ENCODE measurements around the gene MCC.
"Not testable (repeated sequence)": the region's sequence is repeated elsewhere in the genome, so short reads cannot be mapped to it uniquely, and the experiment has no call there.

Gene MCC

DNA sequence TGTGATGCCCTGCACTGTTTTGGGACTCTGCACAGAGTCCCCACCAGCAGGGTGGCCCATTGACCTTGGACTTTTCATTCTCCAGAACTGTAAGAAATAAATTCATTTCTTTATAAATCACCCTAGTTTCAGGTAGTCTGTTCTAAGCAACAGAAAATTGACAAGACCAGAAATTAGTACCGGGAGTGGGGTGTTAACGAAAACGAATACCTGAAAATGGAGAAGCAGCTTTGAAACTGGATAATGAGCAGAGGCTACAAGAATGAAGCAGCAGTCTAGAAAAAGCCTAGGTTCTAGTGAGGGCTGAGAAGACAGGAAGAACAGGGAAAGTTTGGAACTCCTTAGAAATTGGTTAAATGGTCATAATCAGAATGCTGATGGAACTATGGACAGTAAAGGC is 2.1 kb upstream of the MCC start:
- H3K27me3 ChIP-seq (ENCODE audit: low read depth, low read length), result peaks cover 20% of the 10 kb centered on the region
- peaks cover 4 to 12% of the 10 kb centered on the region in 2 donors for H3K4me1 ChIP-seq (ENCODE audit: control insufficient read depth in 1 of 2, insufficient read depth in 2 of 2, low read length in 2 of 2)
- no peaks in the 10 kb centered on the region for H3K36me3 ChIP-seq (ENCODE audit: control insufficient read depth in 1 of 2, insufficient read depth in 2 of 2, low read length in 2 of 2)
- H3K27ac ChIP-seq (ENCODE audit: low read length), result no peak overlapping the region
- H3K4me3 ChIP-seq (ENCODE audit: low read depth in 1 of 2, low read length in 2 of 2), result no peak overlapping the region
- H3K9me3 ChIP-seq (ENCODE audit: control insufficient read depth in 1 of 2, low read length in 2 of 2), result peaks cover 9 to 13% of the 10 kb centered on the region in 2 donors

DNA sequence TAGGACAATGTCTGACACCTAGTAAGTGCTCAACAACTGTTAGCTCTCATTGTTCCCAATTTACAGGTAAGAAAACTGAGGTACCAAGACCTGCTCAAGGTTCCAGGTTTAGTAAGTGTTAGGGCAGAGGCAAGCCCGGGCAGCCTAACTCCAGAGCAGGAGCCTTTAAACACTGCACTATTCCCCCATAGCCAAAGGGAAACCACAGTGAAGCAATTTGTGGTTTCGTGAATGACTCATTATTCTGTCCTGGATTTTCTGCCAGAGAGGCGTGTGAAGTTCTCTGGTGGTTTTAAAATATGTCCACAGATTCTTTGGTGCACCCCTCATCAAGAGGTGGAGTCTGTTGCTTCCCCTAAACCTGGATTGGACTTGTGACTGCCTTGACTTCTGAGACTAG is 1.0 kb upstream of the MCC start:
- peaks cover 20% of the 10 kb centered on the region for H3K27me3 ChIP-seq (ENCODE audit: low read depth, low read length)
- peaks cover 4 to 12% of the 10 kb centered on the region in 2 donors for H3K4me1 ChIP-seq (ENCODE audit: control insufficient read depth in 1 of 2, insufficient read depth in 2 of 2, low read length in 2 of 2)
- no peaks in the 10 kb centered on the region for H3K36me3 ChIP-seq (ENCODE audit: control insufficient read depth in 1 of 2, insufficient read depth in 2 of 2, low read length in 2 of 2)
- peak overlapping the region; percentile 67 to 85 for H3K4me3 ChIP-seq (ENCODE audit: low read depth in 1 of 2, low read length in 2 of 2)
- peaks cover 9 to 13% of the 10 kb centered on the region in 2 donors for H3K9me3 ChIP-seq (ENCODE audit: control insufficient read depth in 1 of 2, low read length in 2 of 2)
- H3K27ac ChIP-seq (ENCODE audit: low read length), result no peak overlapping the region

DNA sequence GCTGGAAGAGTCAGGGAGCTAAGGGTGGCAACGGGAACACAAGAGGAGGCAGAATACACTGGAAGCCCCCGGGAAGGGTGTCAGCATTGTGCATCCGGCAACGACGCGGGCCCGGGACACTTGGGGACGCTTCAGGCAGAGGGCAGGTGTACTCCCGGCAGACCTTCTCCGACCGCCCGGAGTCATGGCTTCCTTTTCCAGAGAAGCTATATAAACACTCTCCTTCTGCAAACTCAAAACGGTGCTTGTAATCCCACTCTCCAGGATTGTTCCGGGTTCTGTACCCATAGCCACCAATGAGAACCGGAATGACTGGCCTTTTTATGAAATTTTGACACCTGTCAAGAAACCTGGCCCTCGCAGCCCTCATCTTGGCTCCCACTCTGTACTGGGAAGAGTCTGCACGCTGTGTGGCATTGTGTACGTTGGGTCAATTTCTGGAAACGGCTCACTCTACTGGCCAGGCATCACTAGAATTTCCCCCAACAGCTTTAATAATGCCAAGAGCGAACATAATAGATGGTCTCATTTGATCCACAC is 462 bp upstream of the MCC start:
- Histone ChIP-seq H3K4me3 (ENCODE audit: low read depth in 1 of 2, low read length in 2 of 2) (peak overlapping the region; percentile 67 to 85), H3K9me3 (ENCODE audit: control insufficient read depth in 1 of 2, low read length in 2 of 2) (peaks cover 9 to 13% of the 10 kb centered on the region in 2 donors), H3K27ac (ENCODE audit: low read length) (no peak overlapping the region), H3K36me3 (ENCODE audit: control insufficient read depth in 1 of 2, insufficient read depth in 2 of 2, low read length in 2 of 2) (no peaks in the 10 kb centered on the region), H3K27me3 (ENCODE audit: low read depth, low read length) (peaks cover 20% of the 10 kb centered on the region), H3K4me1 (ENCODE audit: control insufficient read depth in 1 of 2, insufficient read depth in 2 of 2, low read length in 2 of 2) (peaks cover 4 to 12% of the 10 kb centered on the region in 2 donors)

DNA sequence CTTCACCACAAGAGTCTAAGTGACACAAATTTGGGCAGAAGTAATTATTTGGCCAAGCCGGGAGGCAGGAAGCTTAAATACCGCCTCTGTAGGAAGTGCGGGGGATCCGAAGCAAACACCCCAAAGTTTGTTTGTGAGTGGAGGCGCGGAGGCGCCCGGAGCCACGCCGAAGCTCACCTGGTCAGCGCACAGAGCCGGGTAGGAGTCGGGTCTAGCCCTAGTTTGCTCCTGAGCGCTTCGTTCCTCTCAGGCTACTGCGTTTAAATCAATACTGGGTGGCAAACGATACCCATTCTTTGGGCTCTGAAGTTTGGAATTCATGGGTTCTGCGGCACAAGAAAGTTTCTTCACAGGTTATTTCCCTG is 855 bp downstream of the MCC start:
- H3K9me3 ChIP-seq (ENCODE audit: control insufficient read depth in 1 of 2, low read length in 2 of 2), result peaks cover 9 to 13% of the 10 kb centered on the region in 2 donors
- H3K36me3 ChIP-seq (ENCODE audit: control insufficient read depth in 1 of 2, insufficient read depth in 2 of 2, low read length in 2 of 2), result no peaks in the 10 kb centered on the region
- H3K4me1 ChIP-seq (ENCODE audit: control insufficient read depth in 1 of 2, insufficient read depth in 2 of 2, low read length in 2 of 2), result peaks cover 4 to 12% of the 10 kb centered on the region in 2 donors
- H3K4me3 ChIP-seq (ENCODE audit: low read depth in 1 of 2, low read length in 2 of 2), result peak overlapping the region; percentile 67 to 85
- H3K27me3 ChIP-seq (ENCODE audit: low read depth, low read length), result peaks cover 20% of the 10 kb centered on the region
- H3K27ac ChIP-seq (ENCODE audit: low read length), result no peak overlapping the region

DNA sequence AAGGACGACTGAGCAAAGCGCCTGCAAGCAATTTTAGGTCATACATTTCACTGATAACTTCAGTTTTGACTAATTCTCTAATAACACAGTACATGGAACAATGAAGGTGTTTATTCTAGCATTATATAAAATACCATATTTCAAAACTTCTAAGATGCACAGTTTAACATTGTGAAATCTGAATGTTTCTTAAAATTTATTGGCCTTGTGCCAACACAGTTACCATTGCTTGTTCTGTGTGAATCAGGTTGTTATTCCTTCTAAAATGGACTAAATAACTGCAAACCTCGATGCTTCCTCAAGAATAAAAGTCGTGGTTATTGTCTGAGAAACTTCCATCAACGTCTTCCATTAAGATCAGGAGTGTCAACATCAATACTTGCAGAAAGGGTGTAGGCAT is 8.0 kb downstream of the MCC start:
- no peaks in the 10 kb centered on the region for H3K9me3 ChIP-seq (ENCODE audit: control insufficient read depth in 1 of 2, low read length in 2 of 2)
- H3K36me3 ChIP-seq (ENCODE audit: control insufficient read depth in 1 of 2, insufficient read depth in 2 of 2, low read length in 2 of 2), result no peaks in the 10 kb centered on the region
- H3K4me3 ChIP-seq (ENCODE audit: low read depth in 1 of 2, low read length in 2 of 2), result no peak overlapping the region
- no peaks in the 10 kb centered on the region for H3K4me1 ChIP-seq (ENCODE audit: control insufficient read depth in 1 of 2, insufficient read depth in 2 of 2, low read length in 2 of 2)
- H3K27me3 ChIP-seq (ENCODE audit: low read depth, low read length), result no peaks in the 10 kb centered on the region
- no peak overlapping the region for H3K27ac ChIP-seq (ENCODE audit: low read length)

DNA sequence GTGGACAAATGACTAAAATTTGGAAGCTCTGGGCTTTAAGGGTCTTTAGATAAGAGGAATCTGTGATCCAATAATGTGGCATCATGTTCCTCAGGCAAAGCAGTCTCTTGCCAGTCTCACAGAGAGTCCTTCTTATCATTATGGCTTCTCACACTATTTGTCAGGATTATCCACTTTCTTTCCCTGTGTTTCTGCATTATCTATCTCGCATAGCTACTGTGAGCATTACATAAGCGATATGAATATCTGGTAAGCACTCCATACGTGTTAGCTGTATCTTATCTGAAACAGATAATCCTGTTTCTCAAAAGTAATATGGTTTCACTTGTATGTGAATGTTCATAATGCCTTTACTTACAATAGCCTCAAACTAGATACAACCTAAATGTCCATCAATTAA is 9.6 kb downstream of the MCC start:
- Histone ChIP-seq H3K36me3 (ENCODE audit: control insufficient read depth in 1 of 2, insufficient read depth in 2 of 2, low read length in 2 of 2) (no peaks in the 10 kb centered on the region), H3K4me3 (ENCODE audit: low read depth in 1 of 2, low read length in 2 of 2) (no peak overlapping the region), H3K9me3 (ENCODE audit: control insufficient read depth in 1 of 2, low read length in 2 of 2) (no peaks in the 10 kb centered on the region), H3K27me3 (ENCODE audit: low read depth, low read length) (no peaks in the 10 kb centered on the region), H3K27ac (ENCODE audit: low read length) (no peak overlapping the region), H3K4me1 (ENCODE audit: control insufficient read depth in 1 of 2, insufficient read depth in 2 of 2, low read length in 2 of 2) (no peaks in the 10 kb centered on the region)

DNA sequence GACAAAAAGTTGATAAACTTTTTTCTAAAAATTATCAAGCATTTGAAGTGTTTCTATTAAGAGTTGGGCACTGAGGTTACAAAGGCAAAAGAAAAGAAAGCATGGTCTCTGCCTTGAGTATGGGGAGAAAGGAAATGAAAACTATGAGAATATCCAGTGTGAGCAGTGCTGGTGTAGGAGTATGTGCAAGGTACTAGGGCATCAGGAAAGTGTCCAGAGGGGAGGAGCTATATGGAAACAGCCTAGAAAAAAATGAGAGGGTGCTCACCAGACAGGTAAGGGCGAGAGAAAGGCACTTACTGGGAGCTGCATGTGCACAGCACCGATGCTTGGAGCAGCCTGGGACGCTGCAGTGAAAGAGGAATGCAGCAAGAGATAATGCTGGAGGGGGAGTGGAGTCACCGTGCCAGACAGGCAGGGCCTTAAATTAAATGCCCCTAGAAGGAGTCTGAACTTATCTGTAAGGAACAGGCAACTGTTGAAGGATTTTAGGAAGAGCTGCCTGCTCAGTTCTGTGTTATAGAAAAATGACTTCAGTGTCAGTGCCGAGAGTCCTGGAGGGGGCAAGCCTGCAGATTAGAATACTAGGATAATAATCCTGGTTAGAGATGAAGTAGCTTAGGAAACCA is 14.0 kb downstream of the MCC start:
- no peaks in the 10 kb centered on the region for H3K9me3 ChIP-seq (ENCODE audit: control insufficient read depth in 1 of 2, low read length in 2 of 2)
- H3K36me3 ChIP-seq (ENCODE audit: control insufficient read depth in 1 of 2, insufficient read depth in 2 of 2, low read length in 2 of 2), result no peaks in the 10 kb centered on the region
- no peaks in the 10 kb centered on the region for H3K27me3 ChIP-seq (ENCODE audit: low read depth, low read length)
- H3K4me3 ChIP-seq (ENCODE audit: low read depth in 1 of 2, low read length in 2 of 2), result no peak overlapping the region
- no peaks in the 10 kb centered on the region for H3K4me1 ChIP-seq (ENCODE audit: control insufficient read depth in 1 of 2, insufficient read depth in 2 of 2, low read length in 2 of 2)
- no peak overlapping the region for H3K27ac ChIP-seq (ENCODE audit: low read length)

DNA sequence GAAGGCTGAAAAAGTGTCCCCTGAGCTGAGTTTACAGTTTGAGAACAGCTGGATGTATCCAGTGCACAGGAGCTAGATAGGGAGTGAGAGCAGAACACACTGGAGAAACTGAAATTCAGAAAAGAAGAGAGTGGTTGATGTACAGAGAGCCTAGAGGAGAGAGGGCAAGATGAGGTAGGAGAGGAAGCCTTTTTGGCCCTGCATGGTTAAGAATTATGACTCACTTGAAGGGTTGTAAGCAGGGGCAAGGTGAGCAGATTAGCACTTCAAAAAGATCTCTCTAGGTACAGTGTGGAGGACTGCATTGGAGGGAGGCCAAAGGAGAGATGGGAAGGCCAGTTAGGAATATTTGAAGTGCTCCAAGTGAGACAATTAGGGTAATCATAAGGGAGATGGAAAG is 25.2 kb downstream of the MCC start:
- H3K27ac ChIP-seq (ENCODE audit: low read length), result no peak overlapping the region
- no peaks in the 10 kb centered on the region for H3K36me3 ChIP-seq (ENCODE audit: control insufficient read depth in 1 of 2, insufficient read depth in 2 of 2, low read length in 2 of 2)
- H3K27me3 ChIP-seq (ENCODE audit: low read depth, low read length), result no peaks in the 10 kb centered on the region
- H3K4me3 ChIP-seq (ENCODE audit: low read depth in 1 of 2, low read length in 2 of 2), result no peak overlapping the region
- no peaks in the 10 kb centered on the region for H3K9me3 ChIP-seq (ENCODE audit: control insufficient read depth in 1 of 2, low read length in 2 of 2)
- no peaks in the 10 kb centered on the region for H3K4me1 ChIP-seq (ENCODE audit: control insufficient read depth in 1 of 2, insufficient read depth in 2 of 2, low read length in 2 of 2)

DNA sequence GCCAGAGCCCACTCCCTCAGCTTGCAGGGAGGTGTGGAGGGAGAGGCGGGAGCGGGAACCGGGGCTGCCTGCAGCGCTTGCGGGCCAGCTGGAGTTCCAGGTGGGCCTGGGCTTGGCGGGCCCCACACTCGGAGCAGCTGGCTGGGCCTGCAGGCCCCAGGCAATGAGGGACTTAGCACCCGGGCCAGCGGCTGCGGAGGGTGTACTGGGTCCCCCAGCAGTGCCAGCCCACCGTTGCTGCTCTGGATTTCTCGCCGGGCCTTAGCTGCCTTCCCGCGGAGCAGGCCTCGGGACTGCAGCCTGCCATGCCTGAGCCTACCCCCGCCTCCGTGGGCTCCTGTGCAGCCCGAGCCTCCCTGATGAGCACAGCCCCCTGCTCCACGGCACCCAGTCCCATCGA is 31.1 kb downstream of the MCC start:
- H3K9me3 ChIP-seq (ENCODE audit: control insufficient read depth in 1 of 2, low read length in 2 of 2); H3K27ac ChIP-seq (ENCODE audit: low read length); H3K27me3 ChIP-seq (ENCODE audit: low read depth, low read length); H3K4me1 ChIP-seq (ENCODE audit: control insufficient read depth in 1 of 2, insufficient read depth in 2 of 2, low read length in 2 of 2); H3K36me3 ChIP-seq (ENCODE audit: control insufficient read depth in 1 of 2, insufficient read depth in 2 of 2, low read length in 2 of 2); H3K4me3 ChIP-seq (ENCODE audit: low read depth in 1 of 2, low read length in 2 of 2): not testable (repeated sequence)

DNA sequence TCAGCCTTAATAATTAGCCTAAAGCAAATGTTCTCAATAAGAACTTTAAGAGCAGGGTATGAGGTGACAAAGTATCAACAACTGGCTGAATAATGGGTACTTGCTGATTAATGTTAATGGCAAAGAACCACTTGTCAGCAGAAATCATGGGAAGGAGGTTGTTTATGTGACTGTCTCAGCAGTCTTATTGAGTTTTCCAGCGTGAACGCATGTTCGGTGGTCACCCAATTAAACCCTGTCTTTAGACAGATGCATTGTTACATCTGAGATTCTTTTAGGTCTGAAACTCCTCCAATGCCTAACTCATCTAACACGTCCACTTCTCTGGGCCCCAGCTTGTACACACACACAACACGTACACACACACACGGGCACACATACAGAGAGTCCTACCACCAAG is 35.3 kb downstream of the MCC start:
- Histone ChIP-seq H3K4me3 (ENCODE audit: low read depth in 1 of 2, low read length in 2 of 2) (no peak overlapping the region), H3K27ac (ENCODE audit: low read length) (no peak overlapping the region), H3K9me3 (ENCODE audit: control insufficient read depth in 1 of 2, low read length in 2 of 2) (no peaks in the 10 kb centered on the region), H3K36me3 (ENCODE audit: control insufficient read depth in 1 of 2, insufficient read depth in 2 of 2, low read length in 2 of 2) (no peaks in the 10 kb centered on the region), H3K27me3 (ENCODE audit: low read depth, low read length) (no peaks in the 10 kb centered on the region), H3K4me1 (ENCODE audit: control insufficient read depth in 1 of 2, insufficient read depth in 2 of 2, low read length in 2 of 2) (no peaks in the 10 kb centered on the region)

DNA sequence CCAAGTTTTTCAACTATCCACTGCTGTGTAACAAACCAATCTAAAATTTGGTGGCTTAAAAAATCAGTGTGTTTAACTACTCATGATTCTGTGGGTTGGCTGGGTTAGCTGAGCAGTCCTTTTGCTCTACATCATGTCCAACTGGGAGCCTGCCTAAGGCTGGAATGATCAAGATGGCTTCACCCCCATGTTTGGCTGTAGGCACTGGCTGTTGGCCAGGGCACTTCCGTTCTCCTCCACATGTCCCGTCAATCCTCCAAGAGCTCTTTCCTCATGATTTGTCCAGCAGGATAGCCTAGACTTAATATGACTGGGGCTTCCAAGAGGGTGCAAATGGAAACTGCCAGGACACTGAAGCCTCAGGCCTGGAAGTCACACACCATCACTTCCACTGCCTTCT is 36.5 kb downstream of the MCC start:
- Histone ChIP-seq H3K9me3 (ENCODE audit: control insufficient read depth in 1 of 2, low read length in 2 of 2) (no peaks in the 10 kb centered on the region), H3K27ac (ENCODE audit: low read length) (no peak overlapping the region), H3K4me1 (ENCODE audit: control insufficient read depth in 1 of 2, insufficient read depth in 2 of 2, low read length in 2 of 2) (no peaks in the 10 kb centered on the region), H3K27me3 (ENCODE audit: low read depth, low read length) (no peaks in the 10 kb centered on the region), H3K36me3 (ENCODE audit: control insufficient read depth in 1 of 2, insufficient read depth in 2 of 2, low read length in 2 of 2) (no peaks in the 10 kb centered on the region), H3K4me3 (ENCODE audit: low read depth in 1 of 2, low read length in 2 of 2) (no peak overlapping the region)

DNA sequence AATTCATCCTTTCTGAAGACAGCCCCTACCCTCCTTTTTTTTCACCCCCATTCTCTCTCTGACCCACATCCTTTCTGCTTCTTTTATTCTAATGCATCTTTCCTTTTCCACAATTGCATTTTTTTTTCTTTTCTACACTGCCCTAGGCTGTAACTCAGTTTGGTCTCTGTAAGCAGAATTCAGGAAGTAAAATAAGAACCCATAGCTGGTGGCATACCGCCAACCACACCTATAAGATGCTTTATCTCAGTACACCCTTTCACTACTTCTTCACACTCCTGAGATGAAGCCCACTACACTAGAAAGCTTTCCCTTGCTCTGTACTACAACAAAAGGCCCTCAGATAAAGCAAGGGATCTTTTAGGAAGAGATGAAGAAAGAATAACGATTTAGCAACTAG is 37.3 kb downstream of the MCC start:
- Histone ChIP-seq H3K27me3 (ENCODE audit: low read depth, low read length) (no peaks in the 10 kb centered on the region), H3K36me3 (ENCODE audit: control insufficient read depth in 1 of 2, insufficient read depth in 2 of 2, low read length in 2 of 2) (no peaks in the 10 kb centered on the region), H3K9me3 (ENCODE audit: control insufficient read depth in 1 of 2, low read length in 2 of 2) (no peaks in the 10 kb centered on the region), H3K27ac (ENCODE audit: low read length) (no peak overlapping the region), H3K4me1 (ENCODE audit: control insufficient read depth in 1 of 2, insufficient read depth in 2 of 2, low read length in 2 of 2) (no peaks in the 10 kb centered on the region), H3K4me3 (ENCODE audit: low read depth in 1 of 2, low read length in 2 of 2) (no peak overlapping the region)
